Superior temporal gyrus (tissue), 1 donor: ENCODE measurements around the gene LRRC45.
"Not testable (repeated sequence)": the region's sequence is repeated elsewhere in the genome, so short reads cannot be mapped to it uniquely, and the experiment has no call there.

Experiments
- DNase-seq: peaks from one replicate; pipeline ENCODE4 v3.0.0-alpha.2; 2016; ENCODE audit errors: extremely low spot score

LRRC45 gene

DNA sequence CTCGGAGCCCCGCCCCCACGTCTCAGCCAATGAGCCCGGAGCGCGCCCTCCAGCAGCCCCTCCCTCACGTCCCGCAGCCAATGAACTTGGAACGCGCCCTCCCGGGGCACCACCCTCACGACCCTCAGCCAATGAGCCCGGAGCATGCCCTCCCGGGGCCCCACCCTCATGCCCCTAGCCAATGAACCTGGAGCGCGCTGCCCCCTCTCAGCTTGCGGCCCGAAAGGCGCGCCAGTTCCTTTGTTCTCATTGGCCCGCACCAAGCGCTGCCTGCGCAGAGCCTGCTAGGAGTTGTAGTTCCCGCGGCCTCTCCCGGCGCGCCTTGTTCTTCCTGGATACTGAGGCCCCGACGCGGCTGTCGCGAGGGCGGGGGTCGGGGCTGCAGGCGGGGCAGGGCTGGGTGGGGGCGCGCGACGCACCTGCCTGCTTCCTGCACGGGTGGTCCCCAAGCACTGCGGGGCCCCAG lies at the start of gene LRRC45:
Gene LRRC45, plus strand, starts transcription at position 325 of the 466 bp plus-strand sequence. CDS start 339 bp downstream, outside the sequence.
- peak; percentile 99 for DNase-seq

- no peak for DNase-seq
Measured at GRCh38 chr17:81973432-81973831, 49.7 kb upstream of the LRRC45 start.

GRCh38 chr17:81976332-81977210 lies 46.5 kb upstream of the LRRC45 start:
- no peak for DNase-seq

GRCh38 chr17:81977211-81977808 lies 45.8 kb upstream of the LRRC45 start, which contains the start of gene ASPSCR1:
Gene ASPSCR1 (plus strand): TSS chr17:81977629. CDS start chr17:81977647, 18 bp downstream.
- DNase-seq, result peak; percentile 86

- DNase-seq, result no peak
Measured at GRCh38 chr17:81978524-81979298, 44.4 kb upstream of the LRRC45 start.

- DNase-seq, result no peak
Measured at GRCh38 chr17:81980122-81980521, 43.0 kb upstream of the LRRC45 start.

DNA sequence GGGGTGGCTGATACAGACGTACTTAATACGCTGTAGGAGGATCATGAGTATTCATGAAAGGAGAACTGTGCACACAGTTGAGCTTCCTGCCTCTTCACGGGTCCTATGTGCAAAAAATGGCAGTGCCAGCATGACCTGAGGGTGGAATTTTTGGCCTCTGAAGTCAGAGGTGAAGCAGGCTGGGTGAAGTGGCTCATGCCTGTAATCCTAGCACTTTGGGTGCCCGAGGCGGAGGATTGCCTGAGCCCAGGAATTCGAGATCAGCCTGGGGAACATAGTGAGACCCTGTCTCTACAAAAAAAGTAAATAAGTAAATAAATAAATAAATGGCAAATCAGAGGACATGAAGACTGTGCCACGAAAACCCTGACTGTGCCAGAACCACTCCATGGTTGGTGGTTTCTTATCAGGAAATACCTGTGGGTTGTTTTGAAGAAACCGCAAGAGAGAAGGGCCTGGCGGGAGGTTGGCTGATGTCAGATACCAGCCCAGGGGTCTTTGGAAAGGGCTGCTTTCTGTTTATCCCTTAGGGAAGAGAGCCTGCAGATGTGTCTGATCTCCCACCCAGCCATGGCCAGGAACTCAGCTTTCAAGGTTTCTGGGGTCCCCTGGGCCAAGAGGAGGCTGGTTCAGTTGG lies 42.3 kb upstream of the LRRC45 start:
- no peak for DNase-seq

GRCh38 chr17:81981511-81981910 lies 41.6 kb upstream of the LRRC45 start:
- DNase-seq, result not testable (repeated sequence)

GRCh38 chr17:81983011-81983638 lies 40.0 kb upstream of the LRRC45 start:
- DNase-seq, result no peak

GRCh38 chr17:81983639-81984373 lies 39.3 kb upstream of the LRRC45 start:
- DNase-seq, result no peak

DNA sequence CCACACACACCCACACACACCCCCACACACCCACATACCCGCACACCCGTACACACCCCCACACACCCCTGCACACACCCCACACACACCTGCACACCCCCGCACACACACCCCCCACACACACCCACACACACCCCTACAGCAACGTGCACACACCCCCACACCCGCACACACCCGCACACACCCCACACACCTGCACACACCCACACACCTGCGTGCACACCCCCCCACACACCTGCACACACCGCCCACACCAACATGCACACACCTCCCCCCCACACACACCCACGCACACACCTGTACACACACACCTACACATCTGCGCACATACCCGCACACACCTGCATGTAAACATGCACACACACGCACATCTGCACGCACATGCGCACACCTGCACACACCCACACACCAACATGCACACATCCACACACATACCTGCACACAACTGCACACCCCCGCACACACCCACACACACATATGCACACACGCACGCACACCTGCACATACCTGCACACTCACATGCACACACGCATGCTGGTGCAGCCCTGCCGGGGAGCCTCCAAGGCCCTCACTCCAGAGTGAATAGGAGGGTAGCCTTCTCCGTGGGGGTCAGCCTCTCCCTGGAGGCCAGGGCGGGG lies 38.2 kb upstream of the LRRC45 start:
- DNase-seq, result no peak

DNA sequence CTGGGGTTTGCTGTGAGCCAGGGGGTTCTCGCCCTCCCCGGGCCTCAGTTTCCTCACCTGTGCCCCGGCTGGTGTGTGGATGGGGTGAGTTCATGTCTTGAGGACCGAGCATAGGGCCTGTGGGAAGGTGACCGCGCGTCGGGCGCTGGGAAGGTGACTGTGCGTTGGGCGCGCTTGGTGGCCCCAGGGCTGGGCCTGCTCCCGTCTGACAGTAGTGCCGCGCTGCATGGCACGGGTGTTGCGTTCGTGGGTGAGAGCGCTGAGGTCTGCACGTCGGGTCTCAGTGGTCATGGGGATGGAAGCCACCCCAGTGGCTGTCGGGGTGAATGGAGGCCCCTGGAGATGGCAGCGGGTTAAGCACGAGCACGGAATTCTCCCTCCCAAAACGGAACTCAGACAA lies 36.5 kb upstream of the LRRC45 start:
- no peak for DNase-seq

DNA sequence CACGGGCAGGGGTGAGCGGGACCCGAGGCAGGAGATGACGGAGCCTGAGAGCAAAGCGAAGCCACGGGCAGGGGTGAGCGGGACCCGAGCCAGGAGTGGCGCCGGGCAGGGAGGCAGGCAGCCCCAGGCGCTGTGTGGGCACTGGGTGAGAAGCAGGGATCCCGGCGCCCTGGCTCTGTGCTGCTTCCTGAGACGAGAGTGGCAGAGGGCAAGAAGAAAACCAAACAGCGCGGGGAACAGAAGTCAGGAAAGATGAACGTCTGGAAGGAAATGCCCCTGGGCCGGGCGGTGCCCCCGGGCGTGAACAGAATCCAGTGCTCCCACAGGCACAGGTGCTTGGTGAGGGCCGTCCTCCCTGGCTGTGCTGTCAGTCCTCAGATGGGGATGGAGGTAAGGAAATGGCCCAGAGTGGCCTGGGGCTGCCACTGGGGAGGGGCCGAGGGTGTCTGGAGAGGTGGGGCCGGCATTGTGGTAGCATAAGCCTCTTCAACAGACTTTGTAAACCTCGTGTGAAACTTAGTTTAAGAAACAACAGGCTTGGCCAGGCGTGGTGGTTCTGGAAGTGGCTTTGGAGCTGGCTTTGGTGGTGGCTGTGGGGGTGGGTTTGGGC lies 35.8 kb upstream of the LRRC45 start:
- no peak for DNase-seq

DNA sequence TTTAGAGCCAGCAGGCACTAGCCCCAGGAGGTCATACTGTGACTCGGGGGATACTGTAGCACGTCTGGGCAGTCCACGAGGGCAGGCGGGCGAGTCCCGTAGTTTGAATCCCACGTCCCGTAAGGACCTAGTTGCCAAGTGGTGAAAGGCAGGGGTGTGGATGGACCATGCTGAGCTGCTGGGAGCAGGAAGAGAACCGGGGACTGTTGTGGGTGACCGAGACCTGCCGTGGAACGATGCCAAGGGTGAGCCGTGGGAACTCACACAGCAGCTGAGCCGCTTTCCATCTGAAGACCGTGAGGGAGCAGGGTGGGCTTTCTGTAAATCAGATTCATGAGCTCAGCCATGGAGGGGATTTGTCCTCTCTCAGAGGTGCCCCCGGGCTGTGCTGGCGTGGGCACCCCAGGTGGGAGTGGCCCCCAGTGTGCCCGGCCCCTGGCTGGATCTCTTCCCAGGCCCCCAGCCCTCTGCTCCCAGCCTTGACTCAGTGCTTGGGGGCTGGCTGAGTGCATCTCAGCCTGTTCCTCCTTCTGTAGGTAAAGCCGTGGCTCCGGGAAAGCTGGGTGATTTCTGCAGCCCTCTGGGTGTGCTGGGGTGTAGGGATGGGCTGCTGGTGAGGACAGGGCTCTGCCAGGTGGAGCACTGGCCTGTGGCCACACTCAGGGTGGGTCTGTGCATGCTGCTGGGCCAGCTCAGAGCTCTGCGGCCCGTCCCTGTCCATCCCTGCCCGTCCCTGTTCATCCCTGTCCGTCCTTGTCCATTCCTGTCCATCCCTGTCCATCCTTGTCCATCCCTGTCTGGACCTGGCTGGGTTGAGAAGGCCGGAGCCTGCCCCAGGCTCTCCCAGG lies 32.0 kb upstream of the LRRC45 start:
- no peak for DNase-seq

- peak; percentile 20 for DNase-seq
Measured at GRCh38 chr17:81991684-81992305, 31.3 kb upstream of the LRRC45 start.

- no peak for DNase-seq
Measured at GRCh38 chr17:81992306-81993102, 30.6 kb upstream of the LRRC45 start.
